22Rv1 (cell line): ENCODE measurements around the gene C2CD2.

Experiments used
- H3K27ac ChIP-seq: fragments of 450-650 bp; 2 replicates; pipeline ENCODE4 v1.5.1; 2017
- ZFX ChIP-seq: fragments of 450-650 bp; IDR thresholded peaks from 2 replicates; pipeline ENCODE4 v1.6.1; 2017; ENCODE audit warnings: antibody characterized with exemption, borderline replicate concordance
- TF ChIP-seq, protein P1 (sequence below): fragments of 450-650 bp; IDR thresholded peaks from 2 replicates; pipeline ENCODE4 v1.5.1; 2017; ENCODE audit warnings: mild to moderate bottlenecking

C2CD2 gene

DNA sequence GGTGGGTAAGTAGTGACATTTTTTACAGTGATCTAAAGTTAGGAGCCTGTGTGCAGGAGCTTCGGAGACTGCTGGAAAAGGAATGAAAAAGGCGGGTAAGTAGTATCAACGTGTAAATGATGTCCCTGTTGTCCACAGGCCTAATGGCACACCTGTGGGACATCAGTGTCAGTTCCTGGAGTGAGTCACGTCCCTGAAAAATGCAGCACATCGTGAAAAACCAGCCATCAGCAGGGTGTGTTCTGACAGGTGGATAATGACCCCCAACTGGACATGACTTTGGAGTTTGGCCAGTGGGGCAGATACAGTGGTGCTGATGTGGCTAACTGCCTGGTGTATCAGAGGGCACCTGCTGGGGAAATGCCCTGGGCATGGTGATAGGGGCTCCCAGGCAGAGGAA lies 62.7 kb downstream of the C2CD2 start:
- TF ChIP-seq, protein P1, sequence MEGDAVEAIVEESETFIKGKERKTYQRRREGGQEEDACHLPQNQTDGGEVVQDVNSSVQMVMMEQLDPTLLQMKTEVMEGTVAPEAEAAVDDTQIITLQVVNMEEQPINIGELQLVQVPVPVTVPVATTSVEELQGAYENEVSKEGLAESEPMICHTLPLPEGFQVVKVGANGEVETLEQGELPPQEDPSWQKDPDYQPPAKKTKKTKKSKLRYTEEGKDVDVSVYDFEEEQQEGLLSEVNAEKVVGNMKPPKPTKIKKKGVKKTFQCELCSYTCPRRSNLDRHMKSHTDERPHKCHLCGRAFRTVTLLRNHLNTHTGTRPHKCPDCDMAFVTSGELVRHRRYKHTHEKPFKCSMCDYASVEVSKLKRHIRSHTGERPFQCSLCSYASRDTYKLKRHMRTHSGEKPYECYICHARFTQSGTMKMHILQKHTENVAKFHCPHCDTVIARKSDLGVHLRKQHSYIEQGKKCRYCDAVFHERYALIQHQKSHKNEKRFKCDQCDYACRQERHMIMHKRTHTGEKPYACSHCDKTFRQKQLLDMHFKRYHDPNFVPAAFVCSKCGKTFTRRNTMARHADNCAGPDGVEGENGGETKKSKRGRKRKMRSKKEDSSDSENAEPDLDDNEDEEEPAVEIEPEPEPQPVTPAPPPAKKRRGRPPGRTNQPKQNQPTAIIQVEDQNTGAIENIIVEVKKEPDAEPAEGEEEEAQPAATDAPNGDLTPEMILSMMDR, result no peak
- no peak for TF ChIP-seq ZFX
- no peak overlapping the region for H3K27ac ChIP-seq

DNA sequence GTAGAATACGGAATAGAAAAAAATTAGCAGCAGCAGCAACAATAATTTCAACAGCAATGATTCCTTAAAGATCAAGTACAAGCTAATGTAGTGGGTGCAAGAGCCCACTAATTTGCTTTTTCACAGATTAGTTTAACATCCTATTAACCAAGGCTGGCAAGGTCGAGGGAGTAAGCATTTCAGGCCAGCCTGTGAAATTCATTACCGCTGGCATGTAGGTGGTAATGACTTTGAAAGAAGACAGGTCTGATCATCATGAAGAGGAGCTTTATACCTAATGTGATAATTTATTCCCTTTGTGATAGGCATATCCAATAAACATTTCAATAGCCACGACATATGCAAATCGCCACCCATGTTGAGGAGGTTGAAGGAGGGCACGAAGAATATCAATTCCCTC lies 63.5 kb downstream of the C2CD2 start:
- H3K27ac ChIP-seq, result no peak overlapping the region
- TF ChIP-seq ZFX, result no peak
- TF ChIP-seq, protein P1, result no peak

DNA sequence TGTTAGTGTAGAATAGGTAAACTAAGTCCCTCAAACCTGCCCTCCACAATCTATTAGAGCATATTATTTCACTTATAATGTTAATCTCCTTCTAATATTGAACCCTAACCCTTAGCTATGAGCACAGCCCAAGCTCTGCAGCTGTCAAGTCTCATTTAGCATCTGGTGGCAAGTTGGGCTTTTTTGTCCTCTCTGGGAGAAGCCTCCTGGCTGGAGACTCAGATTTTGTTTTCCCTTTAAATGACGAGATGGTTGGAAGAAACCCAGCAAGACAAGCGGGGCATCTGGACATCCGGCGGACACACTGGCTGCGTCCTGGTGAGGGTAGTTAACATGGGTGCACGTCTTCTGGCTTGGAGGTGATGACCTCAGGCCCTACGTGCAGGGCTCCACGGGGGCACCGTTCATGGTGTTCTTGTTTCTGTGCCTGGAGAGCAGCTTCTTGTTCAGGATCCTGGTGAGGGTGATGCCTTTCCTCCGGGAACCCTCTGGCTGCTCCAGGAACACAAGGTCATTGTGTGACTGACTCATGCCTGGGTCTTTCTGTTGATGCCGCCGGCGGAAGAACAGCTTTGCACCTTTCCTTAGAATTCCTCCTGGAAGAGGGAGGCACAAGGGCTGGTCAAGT lies 65.0 kb downstream of the C2CD2 start:
- no peak overlapping the region for H3K27ac ChIP-seq
- TF ChIP-seq, protein P1, result no peak
- TF ChIP-seq ZFX, result no peak

DNA sequence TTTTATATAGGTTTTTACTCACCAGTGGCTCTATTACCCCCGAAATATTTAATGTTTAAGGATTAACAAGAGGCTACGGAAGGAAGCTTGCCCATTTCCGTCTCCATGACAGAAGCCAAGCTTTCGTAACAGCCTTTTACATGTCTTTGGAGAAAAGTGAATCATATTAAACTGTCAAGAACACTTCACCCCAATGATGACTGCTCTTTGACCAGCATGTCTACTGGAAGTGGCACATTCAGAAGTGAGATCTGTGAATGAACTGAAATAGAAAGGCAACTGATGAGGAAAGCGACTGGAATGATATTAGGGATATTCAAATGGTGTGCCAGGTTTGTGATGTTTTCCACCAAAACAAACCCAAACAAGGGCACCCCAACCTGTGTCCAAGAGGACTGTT lies 66.2 kb downstream of the C2CD2 start:
- no peak for TF ChIP-seq ZFX
- TF ChIP-seq, protein P1, result no peak
- no peak overlapping the region for H3K27ac ChIP-seq

DNA sequence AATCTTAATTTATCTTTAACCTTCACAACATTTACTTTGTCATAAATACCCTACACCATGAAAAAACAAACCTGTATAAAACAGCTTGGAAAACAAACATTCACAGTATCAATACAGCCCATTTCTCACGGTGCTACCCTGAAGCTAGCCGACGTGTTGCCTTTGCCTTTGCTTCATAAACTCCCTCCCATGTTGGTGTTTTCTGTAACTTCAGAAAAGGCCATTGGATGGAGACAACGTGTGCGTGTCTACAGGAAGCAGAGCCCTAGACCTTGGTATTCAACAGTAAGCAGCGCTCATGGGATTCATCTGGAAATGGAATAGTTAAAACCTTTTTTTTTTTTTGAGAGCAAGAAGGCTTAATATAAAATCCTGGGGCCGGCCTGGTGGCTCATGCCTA lies 67.5 kb downstream of the C2CD2 start:
- TF ChIP-seq, protein P1, result no peak
- TF ChIP-seq ZFX, result no peak
- no peak overlapping the region for H3K27ac ChIP-seq

DNA sequence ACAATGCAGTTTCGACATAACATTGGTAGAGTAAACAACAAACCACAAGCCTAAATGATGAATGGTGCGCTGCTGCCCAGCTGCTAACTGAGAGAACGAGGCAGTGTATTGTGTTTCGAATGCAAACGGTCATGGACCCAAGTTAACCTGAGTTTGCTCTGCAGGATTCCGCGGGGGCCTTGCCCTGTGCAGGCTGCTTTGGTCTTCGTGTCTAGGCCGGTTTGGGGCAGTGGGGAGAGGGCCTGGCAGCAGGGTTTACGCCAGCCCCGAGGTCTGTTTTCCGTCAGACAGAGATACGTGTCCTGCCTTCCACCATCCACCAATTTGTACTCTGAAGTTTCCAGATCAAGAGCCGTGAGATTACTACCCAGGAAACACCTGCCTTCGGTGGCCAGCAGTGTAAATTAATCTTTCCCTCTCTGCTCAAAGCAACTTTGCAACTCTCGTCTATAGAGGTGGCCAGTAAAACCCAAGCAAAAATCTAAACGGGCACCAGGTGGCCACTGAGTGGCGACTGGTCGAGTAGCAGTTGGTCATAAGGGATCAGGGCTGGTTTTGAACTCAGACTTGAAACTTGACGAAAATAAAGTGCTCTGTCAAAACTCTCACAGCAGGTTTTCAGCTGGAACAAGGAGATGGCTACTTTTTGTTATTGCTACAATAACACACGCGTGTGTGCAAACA lies 68.3 kb downstream of the C2CD2 start:
- TF ChIP-seq ZFX, result no peak
- TF ChIP-seq, protein P1, result no peak
- no peak overlapping the region for H3K27ac ChIP-seq

DNA sequence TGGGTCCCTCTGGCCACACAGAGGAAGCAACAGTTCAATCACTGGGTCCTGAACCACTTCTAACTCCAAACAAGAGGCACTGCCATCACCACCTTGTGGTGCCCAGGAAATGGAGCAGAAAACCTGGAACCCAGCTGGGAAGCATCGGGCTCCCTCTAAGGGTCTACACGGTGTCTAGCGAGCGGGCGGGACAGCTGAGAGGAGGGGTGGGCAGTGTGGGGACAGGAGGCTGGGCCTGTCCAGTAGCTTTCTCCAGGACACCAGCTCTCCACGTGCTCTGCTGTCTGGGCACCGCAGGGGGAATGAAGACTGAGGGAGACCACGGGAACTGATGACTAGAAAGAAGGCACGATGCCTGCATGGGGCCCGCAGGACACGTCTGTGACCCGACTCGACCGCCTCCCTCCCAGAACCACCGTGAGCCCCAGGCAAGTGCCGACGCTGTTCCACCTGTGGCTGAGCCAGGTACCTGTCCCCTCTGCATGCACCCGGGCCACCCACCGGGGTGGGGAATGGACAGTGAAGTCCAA lies 69.3 kb downstream of the C2CD2 start:
- TF ChIP-seq ZFX, result no peak
- TF ChIP-seq, protein P1, result no peak
- no peak overlapping the region for H3K27ac ChIP-seq
